Left ventricle myocardium inferior (tissue), 1 donor: ENCODE data around the gene IRF2BP1. TPM values are rescaled to one million over a fixed set of nuclear protein-coding genes. Genes with fewer than 3 reads are reported as not detected.
A peak's percentile ranks its signal among the peaks of the same experiment; 100 is the strongest.
"Not testable (repeated sequence)": the region's sequence is repeated elsewhere in the genome, so short reads cannot be mapped to it uniquely, and the experiment has no call there.

Experiments
- DNase-seq: peaks from one replicate; pipeline ENCODE4 v3.0.0-alpha.2; 2020
- H3K27ac ChIP-seq: fragments of 200-600 bp; replicated peaks from 2 replicates; pipeline ENCODE4 v1.8.0; 2021
- H3K27me3 ChIP-seq: fragments of 200-600 bp; 2 replicates; pipeline ENCODE4 v1.8.0; 2021; ENCODE audit warnings: low read depth
- H3K36me3 ChIP-seq: fragments of 200-600 bp; 2 replicates; pipeline ENCODE4 v1.8.0; 2021
- H3K4me1 ChIP-seq: fragments of 200-600 bp; 2 replicates; pipeline ENCODE4 v1.8.0; 2021
- H3K4me3 ChIP-seq: fragments of 200-600 bp; 2 replicates; pipeline ENCODE4 v1.8.0; 2021; ENCODE audit warnings: mild to moderate bottlenecking, moderate library complexity
- H3K9me3 ChIP-seq: fragments of 200-600 bp; replicated peaks from 2 replicates; pipeline ENCODE4 v1.8.0; 2021
- intact Hi-C: fragments of 100-400 bp; cut with micrococcal nuclease; formaldehyde crosslinking; loops from one replicate; pipeline ENCODE4 v1.11.0; 2022
- total RNA-seq: library from RNA; stranded (reverse); fragmentation: NEBNext Ultra II Directional; extraction: Animal tissue kit (Norgen Biotek cat#: 25700); gene quantifications from one replicate; pipeline ENCODE4 v1.2.1, GENCODE V29; 2021
- TF ChIP-seq, protein P1 (sequence below): fragments of 200-600 bp; IDR thresholded peaks from 2 replicates; pipeline ENCODE4 v1.8.0; 2021; ENCODE audit warnings: antibody characterized with exemption, mild to moderate bottlenecking, borderline replicate concordance
- donor health status: DM: no; HTN: yes; CAD: no; lungs with severe emphysema.

The IRF2BP1 gene
- total RNA-seq, 1 donor from 2014 or later: 18.5 TPM

DNA sequence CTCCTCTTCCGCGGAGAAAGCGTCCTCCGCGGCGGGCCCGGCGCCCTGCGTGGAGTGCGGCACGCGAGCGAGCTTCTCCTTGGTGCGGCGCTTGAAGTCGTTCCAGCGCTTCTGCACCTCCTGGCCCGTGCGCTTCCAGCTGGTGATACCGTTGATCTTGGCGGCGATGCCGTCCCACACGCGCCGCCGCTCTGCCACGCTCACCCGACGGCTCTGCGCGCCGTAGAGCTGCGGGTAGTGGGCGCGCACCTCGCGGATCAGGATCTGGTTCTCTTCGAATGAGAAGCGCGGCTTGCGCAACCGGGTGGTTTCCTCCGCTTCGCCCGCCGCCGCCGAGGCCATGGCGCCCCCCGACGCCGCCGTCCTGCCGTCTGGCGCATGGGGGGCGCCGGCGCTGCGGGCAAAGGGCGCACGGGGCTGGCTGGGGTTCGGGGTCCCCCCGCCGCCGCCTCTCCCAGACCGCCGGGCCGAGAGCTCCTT lies 15.5 kb upstream of the IRF2BP1 start:
- peaks cover 36% of the 10 kb centered on the region for H3K36me3 ChIP-seq
- H3K9me3 ChIP-seq: no peaks in the 10 kb centered on the region
- peak; percentile 53 for DNase-seq
- H3K4me3 ChIP-seq: peak overlapping the region; percentile 88
- intact Hi-C loops: no loop called here
- H3K4me1 ChIP-seq: peaks cover 30% of the 10 kb centered on the region
- peak overlapping the region; percentile 86 for H3K27ac ChIP-seq
- TF ChIP-seq, protein P1, sequence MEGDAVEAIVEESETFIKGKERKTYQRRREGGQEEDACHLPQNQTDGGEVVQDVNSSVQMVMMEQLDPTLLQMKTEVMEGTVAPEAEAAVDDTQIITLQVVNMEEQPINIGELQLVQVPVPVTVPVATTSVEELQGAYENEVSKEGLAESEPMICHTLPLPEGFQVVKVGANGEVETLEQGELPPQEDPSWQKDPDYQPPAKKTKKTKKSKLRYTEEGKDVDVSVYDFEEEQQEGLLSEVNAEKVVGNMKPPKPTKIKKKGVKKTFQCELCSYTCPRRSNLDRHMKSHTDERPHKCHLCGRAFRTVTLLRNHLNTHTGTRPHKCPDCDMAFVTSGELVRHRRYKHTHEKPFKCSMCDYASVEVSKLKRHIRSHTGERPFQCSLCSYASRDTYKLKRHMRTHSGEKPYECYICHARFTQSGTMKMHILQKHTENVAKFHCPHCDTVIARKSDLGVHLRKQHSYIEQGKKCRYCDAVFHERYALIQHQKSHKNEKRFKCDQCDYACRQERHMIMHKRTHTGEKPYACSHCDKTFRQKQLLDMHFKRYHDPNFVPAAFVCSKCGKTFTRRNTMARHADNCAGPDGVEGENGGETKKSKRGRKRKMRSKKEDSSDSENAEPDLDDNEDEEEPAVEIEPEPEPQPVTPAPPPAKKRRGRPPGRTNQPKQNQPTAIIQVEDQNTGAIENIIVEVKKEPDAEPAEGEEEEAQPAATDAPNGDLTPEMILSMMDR: no peak
- H3K27me3 ChIP-seq: no peaks in the 10 kb centered on the region

GRCh38 chr19:45900738-45901431 lies 14.9 kb upstream of the IRF2BP1 start:
- no peaks in the 10 kb centered on the region for H3K27me3 ChIP-seq
- intact Hi-C loops: no loop called here
- TF ChIP-seq, protein P1: no peak
- H3K4me3 ChIP-seq: peak overlapping the region; percentile 88
- DNase-seq: no peak
- no peaks in the 10 kb centered on the region for H3K9me3 ChIP-seq
- peaks cover 41% of the 10 kb centered on the region for H3K36me3 ChIP-seq
- H3K4me1 ChIP-seq: peaks cover 30% of the 10 kb centered on the region
- peak overlapping the region; percentile 86 for H3K27ac ChIP-seq

GRCh38 chr19:45899919-45900589 lies 14.1 kb upstream of the IRF2BP1 start:
- H3K36me3 ChIP-seq: peaks cover 49% of the 10 kb centered on the region
- H3K27me3 ChIP-seq: no peaks in the 10 kb centered on the region
- intact Hi-C loops: no loop called here
- H3K9me3 ChIP-seq: no peaks in the 10 kb centered on the region
- TF ChIP-seq, protein P1: no peak
- H3K4me3 ChIP-seq: no peak overlapping the region
- peaks cover 30% of the 10 kb centered on the region for H3K4me1 ChIP-seq
- DNase-seq: no peak
- no peak overlapping the region for H3K27ac ChIP-seq

- H3K4me1 ChIP-seq: peaks cover 30% of the 10 kb centered on the region
- H3K27ac ChIP-seq: no peak overlapping the region
- intact Hi-C loops: no loop called here
- TF ChIP-seq, protein P1: no peak
- no peak overlapping the region for H3K4me3 ChIP-seq
- no peaks in the 10 kb centered on the region for H3K9me3 ChIP-seq
- H3K27me3 ChIP-seq: no peaks in the 10 kb centered on the region
- DNase-seq: no peak
- peaks cover 54% of the 10 kb centered on the region for H3K36me3 ChIP-seq
Observed at GRCh38 chr19:45899253-45899652, 13.3 kb upstream of the IRF2BP1 start.

- Histone ChIP-seq H3K4me3 (no peak overlapping the region), H3K27me3 (no peaks in the 10 kb centered on the region), H3K36me3 (peaks cover 54% of the 10 kb centered on the region), H3K4me1 (peaks cover 22% of the 10 kb centered on the region), H3K9me3 (no peaks in the 10 kb centered on the region), H3K27ac (no peak overlapping the region)
- intact Hi-C loops: no loop called here
- TF ChIP-seq, protein P1: no peak
- DNase-seq: no peak
Observed at GRCh38 chr19:45897261-45897812, 11.4 kb upstream of the IRF2BP1 start.

DNA sequence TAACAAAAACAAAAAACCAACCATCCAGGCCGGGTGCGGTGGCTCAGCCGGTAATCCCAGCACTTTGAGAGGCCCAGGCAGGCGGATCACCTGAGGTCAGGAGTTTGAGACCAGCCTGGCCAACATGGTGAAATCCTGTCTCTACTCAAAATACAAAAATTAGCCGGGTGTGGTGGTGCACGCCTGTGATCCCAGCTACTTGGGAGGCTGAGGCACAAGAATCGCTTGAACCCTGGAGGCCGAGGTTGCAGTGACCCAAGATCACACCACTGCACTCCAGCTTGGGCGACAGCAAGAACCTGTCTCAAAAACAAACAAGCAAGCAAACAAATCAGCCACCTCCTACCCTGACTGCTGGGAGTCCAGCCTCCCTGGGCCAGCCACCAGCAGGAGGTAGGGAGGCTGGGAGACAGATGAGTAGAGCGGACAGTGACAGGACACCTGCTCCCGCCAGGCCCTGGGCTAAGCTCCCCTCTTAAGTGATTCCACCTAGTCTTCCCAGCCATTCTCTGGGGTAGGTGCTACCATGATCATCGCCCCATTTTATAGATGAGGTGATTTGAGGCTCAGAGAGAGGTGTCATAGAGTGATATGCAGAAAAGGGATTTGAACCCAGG lies 10.2 kb upstream of the IRF2BP1 start:
- peaks cover 54% of the 10 kb centered on the region for H3K36me3 ChIP-seq
- H3K9me3 ChIP-seq, intact Hi-C loops, DNase-seq, H3K27ac ChIP-seq, H3K4me3 ChIP-seq, H3K27me3 ChIP-seq: not testable (repeated sequence)
- H3K4me1 ChIP-seq: peaks cover 11% of the 10 kb centered on the region
